Measurements from ENCODE around the gene MSL3B.

- TF ChIP-seq, protein P1, sequence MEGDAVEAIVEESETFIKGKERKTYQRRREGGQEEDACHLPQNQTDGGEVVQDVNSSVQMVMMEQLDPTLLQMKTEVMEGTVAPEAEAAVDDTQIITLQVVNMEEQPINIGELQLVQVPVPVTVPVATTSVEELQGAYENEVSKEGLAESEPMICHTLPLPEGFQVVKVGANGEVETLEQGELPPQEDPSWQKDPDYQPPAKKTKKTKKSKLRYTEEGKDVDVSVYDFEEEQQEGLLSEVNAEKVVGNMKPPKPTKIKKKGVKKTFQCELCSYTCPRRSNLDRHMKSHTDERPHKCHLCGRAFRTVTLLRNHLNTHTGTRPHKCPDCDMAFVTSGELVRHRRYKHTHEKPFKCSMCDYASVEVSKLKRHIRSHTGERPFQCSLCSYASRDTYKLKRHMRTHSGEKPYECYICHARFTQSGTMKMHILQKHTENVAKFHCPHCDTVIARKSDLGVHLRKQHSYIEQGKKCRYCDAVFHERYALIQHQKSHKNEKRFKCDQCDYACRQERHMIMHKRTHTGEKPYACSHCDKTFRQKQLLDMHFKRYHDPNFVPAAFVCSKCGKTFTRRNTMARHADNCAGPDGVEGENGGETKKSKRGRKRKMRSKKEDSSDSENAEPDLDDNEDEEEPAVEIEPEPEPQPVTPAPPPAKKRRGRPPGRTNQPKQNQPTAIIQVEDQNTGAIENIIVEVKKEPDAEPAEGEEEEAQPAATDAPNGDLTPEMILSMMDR (IDR thresholded peaks at IDR 0.05) = no peak
- no peak for TF ChIP-seq POLR2A (IDR thresholded peaks at IDR 0.05)
These were observed 22.7 kb downstream of the MSL3B start for GRCh38 chr2:233845301-233846060.

All from Peyer's patch (tissue), 4 donors.